Mucosa of stomach (tissue), 1 donor: ENCODE results near the gene LCOR.

Source experiments
- H3K27me3 ChIP-seq: one replicate; pipeline ENCODE4 v1.7.0; 2013; ENCODE audit warnings: mild to moderate bottlenecking, low read length; ENCODE audit not compliant: control insufficient read depth, insufficient read depth
- H3K36me3 ChIP-seq: one replicate; pipeline ENCODE4 v1.7.0; 2013; ENCODE audit warnings: low read length; ENCODE audit not compliant: control insufficient read depth, insufficient read depth
- H3K4me1 ChIP-seq: one replicate; pipeline ENCODE4 v1.7.0; 2013; ENCODE audit warnings: mild to moderate bottlenecking, low read length; ENCODE audit not compliant: control insufficient read depth, insufficient read depth
- H3K4me3 ChIP-seq: one replicate; pipeline ENCODE4 v1.7.0; 2013; ENCODE audit warnings: low read length
- H3K9ac ChIP-seq: one replicate; pipeline ENCODE4 v1.7.0; 2013; ENCODE audit warnings: mild to moderate bottlenecking, low read length, moderate library complexity
- H3K9me3 ChIP-seq: one replicate; pipeline ENCODE4 v1.7.0; 2013; ENCODE audit warnings: mild to moderate bottlenecking, low read length, moderate library complexity; ENCODE audit not compliant: control insufficient read depth
- donor health status: Pancreatic carcinoma.

Gene LCOR

GRCh38 chr10:97001183-97001991 lies 169.3 kb downstream of the LCOR start:
- no peaks in the 10 kb centered on the region for H3K27me3 ChIP-seq
- no peaks in the 10 kb centered on the region for H3K4me1 ChIP-seq
- no peaks in the 10 kb centered on the region for H3K36me3 ChIP-seq
- no peak overlapping the region for H3K4me3 ChIP-seq
- H3K9ac ChIP-seq, result no peak overlapping the region
- H3K9me3 ChIP-seq, result no peaks in the 10 kb centered on the region

GRCh38 chr10:97002670-97003069 lies 170.6 kb downstream of the LCOR start:
- no peak overlapping the region for H3K9ac ChIP-seq
- no peaks in the 10 kb centered on the region for H3K4me1 ChIP-seq
- H3K27me3 ChIP-seq, result no peaks in the 10 kb centered on the region
- no peaks in the 10 kb centered on the region for H3K9me3 ChIP-seq
- H3K4me3 ChIP-seq, result no peak overlapping the region
- no peaks in the 10 kb centered on the region for H3K36me3 ChIP-seq

GRCh38 chr10:97003151-97003803 lies 171.2 kb downstream of the LCOR start:
- H3K9ac ChIP-seq, result no peak overlapping the region
- no peak overlapping the region for H3K4me3 ChIP-seq
- H3K36me3 ChIP-seq, result no peaks in the 10 kb centered on the region

GRCh38 chr10:97003804-97004201 lies 171.7 kb downstream of the LCOR start:
- Histone ChIP-seq H3K4me1 (no peaks in the 10 kb centered on the region), H3K9me3 (no peaks in the 10 kb centered on the region), H3K4me3 (no peak overlapping the region), H3K9ac (no peak overlapping the region), H3K27me3 (no peaks in the 10 kb centered on the region), H3K36me3 (no peaks in the 10 kb centered on the region)

More at GRCh38 chr10:97003151-97003803, 171.2 kb downstream of the LCOR start:
- no peaks in the 10 kb centered on the region for H3K9me3 ChIP-seq
- no peaks in the 10 kb centered on the region for H3K27me3 ChIP-seq
- H3K4me1 ChIP-seq, result no peaks in the 10 kb centered on the region

GRCh38 chr10:97004591-97004990 lies 172.5 kb downstream of the LCOR start:
- H3K9me3 ChIP-seq, result no peaks in the 10 kb centered on the region
- H3K27me3 ChIP-seq, result no peaks in the 10 kb centered on the region
- H3K4me1 ChIP-seq, result no peaks in the 10 kb centered on the region
- H3K9ac ChIP-seq, result no peak overlapping the region
- H3K36me3 ChIP-seq, result no peaks in the 10 kb centered on the region
- H3K4me3 ChIP-seq, result no peak overlapping the region

- Histone ChIP-seq H3K27me3 (no peaks in the 10 kb centered on the region), H3K36me3 (no peaks in the 10 kb centered on the region), H3K4me3 (no peak overlapping the region), H3K4me1 (no peaks in the 10 kb centered on the region), H3K9ac (no peak overlapping the region), H3K9me3 (no peaks in the 10 kb centered on the region)
Observed at GRCh38 chr10:97005349-97005748, 173.3 kb downstream of the LCOR start.

GRCh38 chr10:97006364-97006763 lies 174.3 kb downstream of the LCOR start:
- H3K9me3 ChIP-seq, result no peaks in the 10 kb centered on the region
- H3K36me3 ChIP-seq, result no peaks in the 10 kb centered on the region
- no peaks in the 10 kb centered on the region for H3K4me1 ChIP-seq
- no peaks in the 10 kb centered on the region for H3K27me3 ChIP-seq
- no peak overlapping the region for H3K9ac ChIP-seq
- H3K4me3 ChIP-seq, result no peak overlapping the region

GRCh38 chr10:97007417-97007816 lies 175.3 kb downstream of the LCOR start:
- H3K9me3 ChIP-seq, result no peaks in the 10 kb centered on the region
- no peak overlapping the region for H3K4me3 ChIP-seq
- no peaks in the 10 kb centered on the region for H3K36me3 ChIP-seq
- no peak overlapping the region for H3K9ac ChIP-seq
- no peaks in the 10 kb centered on the region for H3K4me1 ChIP-seq
- H3K27me3 ChIP-seq, result no peaks in the 10 kb centered on the region

- Histone ChIP-seq H3K9me3 (no peaks in the 10 kb centered on the region), H3K36me3 (no peaks in the 10 kb centered on the region), H3K4me1 (no peaks in the 10 kb centered on the region), H3K9ac (no peak overlapping the region), H3K27me3 (no peaks in the 10 kb centered on the region), H3K4me3 (no peak overlapping the region)
Observed at GRCh38 chr10:97010695-97011206, 178.7 kb downstream of the LCOR start.

GRCh38 chr10:97011397-97011796 lies 179.3 kb downstream of the LCOR start:
- Histone ChIP-seq H3K9me3 (no peaks in the 10 kb centered on the region), H3K4me1 (no peaks in the 10 kb centered on the region), H3K36me3 (no peaks in the 10 kb centered on the region), H3K4me3 (no peak overlapping the region), H3K27me3 (no peaks in the 10 kb centered on the region), H3K9ac (no peak overlapping the region)

GRCh38 chr10:97012470-97012869 lies 180.4 kb downstream of the LCOR start:
- Histone ChIP-seq H3K27me3 (no peaks in the 10 kb centered on the region), H3K4me1 (no peaks in the 10 kb centered on the region), H3K4me3 (no peak overlapping the region), H3K9me3 (no peaks in the 10 kb centered on the region), H3K9ac (no peak overlapping the region), H3K36me3 (no peaks in the 10 kb centered on the region)

- no peaks in the 10 kb centered on the region for H3K27me3 ChIP-seq
- H3K36me3 ChIP-seq, result no peaks in the 10 kb centered on the region
- no peak overlapping the region for H3K4me3 ChIP-seq
- H3K9ac ChIP-seq, result no peak overlapping the region
- H3K9me3 ChIP-seq, result no peaks in the 10 kb centered on the region
- no peaks in the 10 kb centered on the region for H3K4me1 ChIP-seq
Observed at GRCh38 chr10:97013568-97013967, 181.5 kb downstream of the LCOR start.
